GM19351 (cell line): ENCODE data around the gene PCP2.

Experiments used
- ATAC-seq: cut with Tn5 transposase; IDR thresholded peaks from one replicate; pipeline ENCODE4 v1.9.1; 2021; ENCODE audit warnings: mild to moderate bottlenecking, moderate library complexity; ENCODE audit not compliant: unreplicated experiment

The PCP2 gene

DNA sequence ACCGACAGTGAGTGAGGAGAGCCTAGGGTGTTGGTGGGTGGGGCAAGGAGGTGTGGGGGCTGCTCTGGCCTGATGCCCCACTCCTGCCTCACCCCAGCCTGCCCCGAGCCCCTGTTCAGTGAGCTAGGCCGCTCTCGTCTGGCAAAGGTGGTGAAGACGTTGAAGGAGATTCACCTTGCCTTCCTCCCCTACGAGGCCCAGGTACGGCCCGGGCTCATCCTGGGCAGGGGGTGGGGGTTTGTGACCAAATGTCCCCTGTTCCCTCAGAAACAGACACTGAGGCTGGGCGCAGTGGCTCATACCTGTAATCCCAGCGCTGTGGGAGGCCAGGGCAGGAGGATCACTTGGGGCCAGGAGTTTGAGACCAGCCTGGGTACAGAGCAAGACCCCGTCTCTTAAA, 7.3 kb upstream of the PCP2 start:
- ATAC-seq = no peak

DNA sequence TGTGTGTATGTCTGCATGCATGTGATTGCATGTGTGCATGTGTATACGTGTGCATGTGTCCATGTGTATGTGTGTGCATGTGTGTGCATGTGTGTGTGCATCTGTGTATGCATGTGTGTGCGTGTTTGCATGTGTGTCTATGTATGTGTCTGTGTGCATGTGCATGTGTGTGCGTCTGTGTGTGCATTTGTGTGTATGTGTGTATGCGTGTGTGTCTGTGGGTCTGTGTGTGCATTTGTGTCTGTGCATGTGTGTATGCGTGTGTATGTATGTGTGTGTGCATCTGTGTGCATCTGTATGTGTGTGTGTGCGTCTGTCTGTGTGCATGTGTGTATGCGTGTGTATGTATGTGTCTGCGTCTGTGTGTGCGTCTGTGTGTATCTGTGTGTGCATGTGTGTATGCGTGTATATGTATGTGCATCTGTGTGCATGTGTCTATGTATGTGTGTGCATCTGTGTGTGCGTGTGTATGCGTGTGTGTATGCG, 6.4 kb upstream of the PCP2 start:
- ATAC-seq = no peak

DNA sequence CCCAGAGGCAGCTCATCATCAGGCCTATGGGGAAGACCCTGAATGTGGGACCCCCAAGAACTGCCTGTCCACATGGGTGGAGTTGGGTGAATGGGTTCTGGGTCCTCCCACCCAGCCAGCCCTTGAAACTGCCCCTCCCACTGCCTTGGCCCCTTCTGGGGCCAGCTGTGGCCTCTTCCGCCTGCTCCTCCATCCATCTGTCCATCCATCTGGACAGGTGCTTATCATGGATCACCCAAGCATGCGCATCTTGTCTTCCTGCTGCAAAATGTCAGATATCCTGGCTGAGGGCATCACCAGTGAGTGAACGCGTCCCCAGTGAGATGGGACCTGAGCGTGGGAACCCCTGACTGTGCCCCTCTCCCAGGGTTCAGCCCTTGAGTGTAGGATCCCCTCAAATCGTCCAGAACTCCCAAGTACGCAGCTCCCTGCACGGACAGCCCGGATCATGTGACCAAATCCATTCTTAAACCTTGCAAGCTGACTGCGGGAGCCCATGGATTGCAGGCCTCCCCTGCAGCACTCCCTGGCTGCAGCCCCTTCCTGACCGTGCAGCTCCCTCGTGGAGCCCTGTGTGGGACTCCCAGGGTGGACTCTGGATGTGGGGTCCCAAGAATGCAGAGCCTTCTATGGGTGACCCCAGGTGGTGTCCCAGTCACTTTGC, 5.4 kb upstream of the PCP2 start:
- ATAC-seq = no peak

DNA sequence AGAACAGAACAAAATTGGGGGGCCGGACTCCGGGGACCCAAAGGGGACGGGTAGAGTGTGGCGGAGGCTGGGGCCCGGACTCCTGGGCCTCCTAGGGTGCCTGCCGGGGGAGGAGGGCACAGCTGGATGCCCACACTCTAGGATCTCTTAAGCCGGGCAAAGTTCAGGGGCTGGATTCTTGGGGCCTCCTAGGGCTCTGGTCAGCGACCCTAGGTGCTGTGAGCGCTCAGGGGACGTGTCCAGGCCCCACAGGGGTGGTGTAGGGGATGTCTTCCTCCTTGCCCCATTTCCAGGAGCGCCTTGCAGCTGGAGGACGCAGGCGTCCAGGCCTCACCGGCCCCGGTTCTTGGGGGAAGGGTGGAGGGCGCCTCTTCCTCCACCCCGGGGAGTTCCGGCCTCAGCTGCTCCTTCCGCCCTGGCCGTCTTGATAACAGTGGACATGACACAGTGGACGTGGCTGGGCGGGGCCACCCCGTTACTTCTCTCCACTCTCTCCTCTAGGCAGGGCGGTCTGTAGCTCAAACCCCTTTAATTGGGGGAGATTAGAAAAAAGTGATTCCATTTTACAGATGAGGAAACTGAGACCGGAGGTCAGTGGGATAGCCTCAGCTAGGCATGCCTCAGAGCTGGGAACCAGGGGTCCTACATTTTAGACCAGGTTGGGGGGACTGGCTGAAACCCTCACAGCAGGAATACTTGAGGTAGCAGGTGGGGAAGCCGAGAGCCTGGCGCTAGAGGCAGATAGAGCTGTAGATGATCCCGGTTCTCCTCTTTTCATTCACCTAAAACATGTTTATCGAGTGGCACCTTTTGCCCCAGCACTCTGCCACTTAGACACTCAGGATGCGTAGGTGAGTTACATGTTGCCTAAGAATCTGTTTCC, 4.1 kb upstream of the PCP2 start:
- ATAC-seq = no peak

DNA sequence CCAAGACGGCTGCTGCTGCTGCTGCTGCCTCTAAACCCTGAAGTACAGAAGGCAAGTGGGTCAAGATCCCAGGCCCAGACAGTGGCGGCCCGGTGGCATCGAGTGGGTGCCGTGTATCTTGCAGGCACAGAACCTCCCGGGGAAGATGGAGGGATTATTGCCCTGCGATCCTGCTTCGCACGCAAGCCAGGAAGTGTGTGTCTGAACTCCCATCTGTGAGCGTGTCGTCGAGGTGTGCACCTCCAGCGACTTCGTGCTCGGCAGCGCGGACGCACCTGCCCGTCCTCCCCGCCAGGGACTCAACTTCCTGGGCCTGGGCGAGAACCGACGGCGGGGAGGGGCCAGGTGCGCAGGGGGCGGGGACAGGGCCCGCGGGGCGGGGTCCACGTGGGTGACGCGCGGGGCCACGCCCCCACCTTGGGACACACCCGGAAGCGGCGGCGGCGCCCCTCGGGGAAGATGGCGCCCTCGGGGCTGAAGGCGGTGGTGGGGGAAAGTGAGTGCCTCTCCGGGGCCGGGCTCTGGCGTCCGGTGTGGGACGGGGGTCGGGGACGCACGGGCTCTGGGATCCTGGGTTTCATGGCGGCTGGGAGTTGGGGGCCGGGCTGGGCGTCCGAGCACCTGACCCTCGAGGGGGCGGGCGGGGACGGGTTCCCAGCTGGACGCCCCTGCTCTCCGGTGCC, 3.3 kb upstream of the PCP2 start, which contains the start of gene STXBP2:
Gene STXBP2, plus strand, starts transcription at position 420 of the 683 bp plus-strand sequence. Its CDS starts 40 bp downstream, at position 460.
- peak; percentile 69 for ATAC-seq

DNA sequence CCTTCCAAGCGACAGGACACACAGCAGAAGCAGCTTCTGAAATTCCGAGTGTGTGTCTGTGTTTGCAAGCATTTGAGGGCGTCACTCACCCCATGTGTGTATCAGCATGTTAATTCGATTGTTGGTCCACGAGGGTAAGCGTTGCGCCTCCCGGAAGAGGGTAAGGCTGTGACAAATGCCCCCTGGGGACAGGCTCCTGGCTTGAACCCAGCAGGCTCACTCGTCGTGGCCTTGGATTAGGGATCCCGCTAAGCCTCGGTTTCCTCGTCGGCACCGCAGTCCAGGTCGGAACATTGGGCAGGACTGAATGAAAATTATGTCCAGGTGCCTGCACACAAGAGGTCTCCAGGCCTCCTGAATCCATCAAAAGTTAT, 2.8 kb upstream of the PCP2 start:
- ATAC-seq = no peak

DNA sequence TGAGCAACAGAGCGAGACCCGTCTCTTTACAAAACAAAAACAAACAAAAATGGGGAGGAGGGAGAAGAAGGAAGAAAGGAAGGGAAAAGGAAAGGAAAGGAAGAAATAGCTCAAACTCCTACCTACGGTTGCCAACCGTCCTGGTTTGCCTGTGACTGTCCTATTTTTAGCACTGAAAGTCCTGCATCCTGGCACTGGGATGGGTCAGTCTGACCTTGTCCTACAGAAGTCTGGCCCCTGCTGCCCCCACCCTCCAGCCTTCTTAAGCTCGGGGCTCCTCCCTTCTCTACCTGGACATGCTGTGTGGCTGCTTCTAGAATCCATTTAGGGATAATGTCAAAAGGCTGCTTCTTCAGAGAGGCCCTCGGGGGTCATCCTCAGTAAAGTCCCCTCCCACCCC, 2.2 kb upstream of the PCP2 start:
- no peak for ATAC-seq

DNA sequence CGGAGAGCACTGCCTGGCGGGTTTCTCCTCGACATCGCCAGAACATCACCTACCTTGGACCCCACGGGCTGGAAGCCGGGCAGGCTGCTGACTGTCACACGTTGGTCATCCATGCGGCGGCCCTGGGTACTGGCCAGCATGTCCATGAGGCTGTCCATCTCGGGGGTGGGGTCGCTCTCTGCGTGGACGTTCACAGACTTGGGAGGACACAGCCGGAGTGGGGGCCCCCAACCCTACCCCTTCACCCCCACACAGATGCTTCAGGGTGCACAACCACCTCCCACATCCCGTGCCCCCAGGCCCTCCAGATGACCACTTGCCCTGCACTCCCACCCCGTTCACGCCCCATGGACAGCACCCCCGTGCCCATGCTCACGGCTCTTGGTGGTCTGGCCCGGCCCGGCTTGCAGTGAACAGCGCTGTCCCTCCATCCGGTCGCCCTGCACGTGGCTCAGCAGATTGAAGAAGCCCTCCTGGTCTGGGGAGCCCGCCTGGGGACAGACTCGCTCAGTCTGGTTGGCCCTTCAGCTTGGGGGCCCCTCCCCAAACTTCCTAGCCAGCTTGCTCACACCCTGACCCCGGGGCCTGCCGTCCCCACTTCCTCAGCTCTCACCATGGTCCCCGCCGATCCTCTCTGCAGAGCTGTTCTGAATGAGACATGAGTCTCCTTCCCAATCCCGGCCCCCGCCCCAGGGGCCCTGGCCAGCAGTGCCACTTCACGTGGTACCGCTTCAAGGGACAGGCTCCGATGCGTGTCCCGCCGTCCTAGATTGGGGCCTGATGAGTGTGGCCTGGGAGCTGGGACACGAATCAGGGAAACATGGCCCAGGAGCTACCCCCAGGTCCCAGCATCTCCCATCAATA, 947 bp downstream of the PCP2 start:
- no peak for ATAC-seq

DNA sequence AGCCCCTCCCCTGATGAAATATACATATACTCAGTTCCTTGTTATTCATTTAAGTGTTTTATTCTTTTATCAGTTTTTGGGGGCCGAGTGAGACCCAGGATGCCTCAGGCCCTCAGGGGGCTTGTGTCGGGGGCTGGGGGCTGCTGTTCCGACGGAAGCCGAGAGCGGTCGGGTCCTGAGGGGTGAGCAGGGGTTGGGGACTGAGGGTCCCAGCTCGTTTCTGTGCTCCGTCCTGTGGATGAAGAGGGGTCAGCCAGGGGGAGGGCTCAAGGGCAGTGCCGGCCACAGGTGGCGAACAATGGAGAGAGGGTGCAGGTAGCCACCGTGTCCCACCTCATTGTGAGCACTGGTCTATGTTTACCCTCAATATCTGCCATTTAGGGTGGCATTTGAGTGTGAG, 1.9 kb downstream of the PCP2 start:
- no peak for ATAC-seq

DNA sequence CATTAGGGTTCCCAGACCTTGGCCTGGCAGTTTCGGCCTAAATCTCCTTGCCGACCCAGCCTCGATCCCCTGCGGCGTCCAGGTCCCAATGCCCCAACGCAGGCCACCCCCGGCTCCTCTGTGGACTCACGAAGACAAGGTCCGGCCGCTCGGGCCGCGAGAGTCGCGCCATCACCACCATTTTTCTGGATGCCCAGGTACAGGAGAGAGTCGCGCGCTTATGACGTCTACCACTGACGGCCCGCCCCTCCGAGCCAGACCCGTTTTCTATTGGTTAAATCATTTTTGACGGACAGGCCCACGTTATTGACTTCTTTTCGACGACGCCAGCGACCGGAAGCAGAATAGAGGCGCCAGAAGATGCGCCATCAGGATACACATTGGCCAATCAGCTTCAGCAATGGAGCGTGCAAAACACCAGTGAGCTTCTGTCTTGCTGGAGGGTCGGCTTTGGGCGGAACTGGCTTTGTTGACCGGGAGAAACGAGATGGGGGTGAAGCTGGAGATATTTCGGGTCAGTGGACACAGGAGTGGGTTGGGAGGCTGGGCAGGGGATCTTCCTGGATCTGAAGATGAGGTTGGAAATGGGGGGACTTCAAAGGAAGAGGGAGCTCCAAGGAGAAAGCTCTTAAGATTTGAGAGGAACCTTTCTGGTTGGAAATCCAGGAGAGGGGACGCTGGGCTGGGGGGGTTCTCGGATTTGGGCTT, 4.0 kb downstream of the PCP2 start, which contains the start of the genes PET100 and XAB2:
Gene PET100, plus strand, starts transcription at position 447 of the 708 bp plus-strand sequence. Its CDS starts 41 bp downstream, at position 488.
Gene XAB2, minus strand, starts transcription at position 199 of the 708 bp plus-strand sequence. Its CDS starts 18 bp downstream, at position 181.
- peak; percentile 98 for ATAC-seq

DNA sequence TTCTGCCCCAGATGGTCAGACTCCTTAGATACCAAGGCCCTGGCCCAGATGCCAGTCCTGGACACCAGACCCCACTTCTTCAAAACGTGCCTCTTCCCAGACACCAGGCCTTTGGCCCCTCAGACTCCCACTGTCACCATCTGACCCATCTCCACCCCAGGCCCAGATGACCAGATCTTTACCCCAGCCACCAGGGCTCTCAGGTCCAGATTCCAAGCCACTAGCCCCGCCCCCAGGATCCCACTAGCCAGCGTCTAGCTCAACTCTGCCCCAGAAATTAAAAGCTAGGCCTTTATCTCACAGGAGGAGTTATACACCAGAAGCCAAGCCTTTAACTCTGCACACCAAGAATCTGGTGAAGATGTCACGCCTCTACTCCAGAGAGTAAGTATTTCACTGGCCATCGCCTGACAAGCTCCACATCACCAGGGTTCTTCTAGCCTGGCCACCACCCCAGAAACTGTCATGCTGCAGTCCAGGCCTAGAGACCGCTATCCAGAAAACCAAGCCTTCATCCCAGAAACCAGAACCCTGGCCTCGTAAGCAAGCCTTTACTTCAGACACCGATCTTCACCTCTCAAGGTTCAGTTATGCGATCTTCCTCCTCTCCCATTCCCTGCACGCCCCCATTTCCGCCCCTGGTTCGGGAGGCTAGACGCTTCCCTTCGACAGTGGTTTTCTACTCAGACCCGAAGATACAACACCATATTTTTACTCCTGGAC, 4.8 kb downstream of the PCP2 start:
- ATAC-seq = no peak

DNA sequence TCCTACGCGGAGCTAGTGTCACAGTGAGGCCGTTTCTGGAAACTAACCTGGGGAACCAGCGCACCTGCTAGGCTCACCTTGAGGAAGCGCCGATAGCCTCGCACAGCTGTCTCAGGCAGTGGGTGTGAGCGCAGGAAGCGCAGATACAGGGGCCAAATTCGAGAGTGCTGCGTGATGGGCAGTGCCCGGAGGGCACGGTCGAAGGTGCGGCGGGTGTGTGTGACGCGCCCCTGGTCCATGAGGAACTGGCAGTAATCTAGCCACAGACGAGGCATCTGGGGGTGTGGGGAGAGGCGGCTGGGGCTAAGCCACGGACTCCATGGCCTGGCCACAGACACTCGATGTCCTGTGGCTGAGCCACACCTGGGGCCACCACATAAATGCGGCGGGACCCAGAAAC, 6.4 kb downstream of the PCP2 start:
- no peak for ATAC-seq

DNA sequence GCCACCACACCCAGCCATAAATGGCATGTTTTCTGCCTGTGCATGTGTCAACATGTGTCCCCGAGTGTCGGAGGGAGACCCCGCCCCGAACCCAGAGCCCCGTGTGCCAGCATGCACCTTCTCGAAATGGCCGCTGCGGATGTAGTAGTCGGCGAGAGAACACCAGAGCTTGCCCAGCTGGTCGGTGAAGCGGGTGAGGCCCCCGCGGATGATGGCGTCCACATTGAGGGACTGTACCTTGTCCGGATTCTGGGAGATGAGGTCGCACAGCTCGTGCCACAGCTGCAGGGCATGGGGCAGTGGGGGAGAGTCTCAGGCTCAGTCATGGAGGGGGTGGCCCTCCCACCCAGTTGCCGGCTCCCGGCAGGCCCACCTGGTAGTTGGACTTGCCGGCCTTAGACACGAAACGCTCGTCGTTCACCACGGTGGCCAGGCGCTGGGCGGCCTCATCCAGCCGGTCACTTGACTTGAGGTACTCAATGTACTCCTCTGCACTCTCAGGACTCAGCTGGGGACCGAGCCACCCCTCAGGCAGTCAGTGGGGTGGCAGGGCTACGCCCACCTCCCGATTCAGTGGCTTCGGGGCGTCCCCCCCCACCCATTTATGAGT, 7.7 kb downstream of the PCP2 start:
- no peak for ATAC-seq

DNA sequence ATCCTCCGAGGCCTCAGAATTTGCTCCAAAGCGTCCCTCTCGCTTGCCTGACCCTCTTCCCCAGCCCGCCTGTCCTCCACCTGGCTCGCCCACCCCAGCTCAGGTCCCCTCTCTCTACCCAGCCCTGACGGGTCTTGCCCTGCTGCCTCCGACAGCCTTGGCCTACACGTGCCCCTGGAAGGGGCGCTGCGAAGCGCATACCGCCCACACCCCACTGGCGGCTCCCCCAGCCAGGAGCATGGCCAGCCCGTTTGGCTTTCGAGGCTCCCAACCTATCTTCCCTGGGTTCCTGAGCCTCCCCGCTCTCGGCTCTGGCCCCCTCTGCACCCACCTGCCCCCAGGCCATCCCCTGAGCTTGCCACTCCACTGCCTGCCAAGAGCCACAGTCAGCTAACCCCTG, 8.7 kb downstream of the PCP2 start:
- ATAC-seq = no peak

DNA sequence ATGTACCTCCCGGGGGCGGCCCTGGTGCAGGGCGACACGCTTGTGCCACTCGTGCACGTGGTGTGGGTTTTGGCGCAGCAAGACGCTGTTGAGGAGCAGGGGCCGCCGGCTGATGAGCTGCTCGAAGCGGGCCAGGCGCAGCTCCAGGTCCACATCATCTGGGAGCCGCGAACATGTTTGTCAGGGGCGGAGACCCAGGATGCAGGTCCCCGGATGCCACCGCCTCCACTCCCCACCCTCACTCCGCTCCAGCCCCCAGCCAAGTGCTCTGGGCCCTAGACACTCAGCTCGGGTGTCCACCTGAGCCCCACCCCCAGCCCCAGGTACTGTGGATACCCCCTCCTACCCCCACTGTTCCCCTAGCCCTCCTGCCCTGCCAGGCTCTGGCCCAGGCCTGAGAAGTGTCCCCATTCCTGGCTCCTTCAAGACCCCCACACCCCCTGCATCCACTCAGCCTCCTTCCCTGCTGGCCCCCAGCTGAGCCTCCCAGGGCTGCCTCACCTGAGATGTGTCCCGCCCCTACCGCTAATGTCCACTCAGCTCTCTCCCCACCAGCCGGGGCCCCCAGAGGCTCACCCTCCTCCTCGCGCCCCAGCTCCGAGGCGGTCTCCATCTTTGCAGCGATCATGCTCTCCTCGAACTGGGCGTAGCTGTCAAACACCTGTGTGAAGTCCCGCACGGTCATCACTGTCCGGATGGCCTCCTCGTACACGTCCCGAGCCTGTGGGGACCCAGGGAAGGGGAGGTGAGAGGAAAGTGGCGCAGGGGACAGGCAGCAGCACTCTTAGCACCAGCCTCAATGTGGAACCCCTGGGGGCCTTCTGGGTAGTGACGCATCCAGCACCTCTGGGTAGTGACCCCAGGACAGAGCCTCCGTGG, 9.6 kb downstream of the PCP2 start:
- ATAC-seq = no peak

DNA sequence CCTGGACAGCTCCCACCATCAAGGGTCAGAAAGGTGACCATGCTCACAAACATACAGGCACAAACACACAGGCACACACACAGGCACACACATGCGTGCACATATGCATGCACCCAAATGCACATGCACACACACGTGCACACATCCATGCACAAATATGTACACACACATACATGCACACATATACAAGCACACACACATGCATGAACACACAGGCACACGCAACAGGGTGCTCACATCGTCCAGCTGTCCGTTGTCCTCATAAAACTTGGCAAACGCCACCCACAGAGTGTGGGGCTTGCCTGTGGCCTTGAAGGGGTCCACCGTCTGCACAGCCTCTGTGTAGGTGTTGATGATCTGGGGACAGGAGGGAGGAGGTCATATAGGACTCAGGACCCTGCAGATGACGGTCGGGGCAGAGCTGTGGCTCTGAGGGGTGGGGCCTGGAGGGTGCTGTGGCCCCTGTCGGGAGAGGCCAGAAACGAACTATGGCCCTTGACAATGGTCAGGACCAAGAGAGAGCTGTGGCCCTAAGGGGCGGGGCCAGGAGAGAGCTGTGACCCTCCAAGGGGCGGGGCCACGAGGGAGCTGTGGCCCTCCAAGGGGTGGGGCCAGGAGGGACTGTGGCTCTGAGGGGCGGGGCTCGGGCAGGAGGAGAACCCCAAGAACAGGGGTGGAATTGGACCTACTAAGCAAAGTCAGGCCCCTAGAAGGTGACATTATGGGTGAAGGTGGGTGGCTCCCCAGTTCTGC, 10.4 kb downstream of the PCP2 start:
- no peak for ATAC-seq
